ENCODE measurements around the gene SNRK. TPM values are rescaled to one million over a fixed set of nuclear protein-coding genes. Genes with fewer than 3 reads are reported as not detected.

Gene SNRK
- total RNA-seq, 1 experiment from 2014 or later: 16.6 TPM

DNA sequence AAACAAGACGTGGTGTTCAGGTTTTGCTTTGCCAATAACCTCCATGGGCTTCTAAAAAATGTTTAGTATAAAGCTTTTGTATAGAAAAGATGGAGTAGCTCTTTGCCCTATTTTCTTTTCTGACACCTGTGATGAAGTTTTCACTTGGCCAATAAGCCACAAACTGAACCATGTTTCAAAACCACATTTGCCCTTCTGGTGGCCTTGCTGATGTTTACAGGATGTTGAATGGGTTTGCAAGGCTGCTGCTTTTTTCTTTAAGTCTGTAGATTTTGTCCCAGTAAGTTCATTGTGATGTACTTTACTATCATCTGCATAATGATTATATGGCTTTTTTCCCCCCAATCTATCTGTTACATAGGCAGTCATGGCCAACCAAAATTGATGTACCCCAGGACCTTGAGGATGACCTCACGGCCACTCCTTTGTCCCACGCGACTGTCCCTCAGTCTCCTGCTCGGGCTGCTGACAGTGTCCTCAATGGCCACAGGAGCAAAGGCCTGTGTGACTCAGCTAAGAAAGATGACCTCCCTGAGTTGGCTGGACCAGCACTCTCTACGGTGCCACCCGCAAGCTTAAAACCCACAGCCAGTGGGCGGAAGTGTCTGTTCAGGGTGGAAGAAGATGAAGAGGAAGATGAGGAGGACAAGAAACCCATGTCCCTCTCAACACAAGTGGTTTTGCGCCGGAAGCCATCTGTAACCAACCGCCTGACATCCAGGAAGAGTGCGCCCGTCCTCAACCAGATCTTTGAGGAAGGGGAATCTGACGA is 60.8 kb downstream of the SNRK start:
- peaks cover 57% of the 10 kb centered on the region for H3K36me3 Mint-ChIP-seq (ENCODE audit: insufficient read depth, unreplicated experiment)

GRCh38 chr3:43347774-43348173 is 61.4 kb downstream of the SNRK start:
- no peak for TF ChIP-seq CTCF (IDR thresholded peaks at IDR 0.05; ENCODE audit: unreplicated experiment)
- Mint-ChIP-seq H3K36me3 (ENCODE audit: insufficient read depth, unreplicated experiment) (peaks cover 51% of the 10 kb centered on the region), H3K27ac (ENCODE audit: low read depth, unreplicated experiment) (no peak overlapping the region), H3K4me1 (ENCODE audit: insufficient read depth, unreplicated experiment) (no peaks in the 10 kb centered on the region), H3K9me3 (ENCODE audit: unreplicated experiment) (peaks cover 15% of the 10 kb centered on the region), H3K4me3 (ENCODE audit: unreplicated experiment) (no peak overlapping the region), H3K27me3 (ENCODE audit: insufficient read depth, unreplicated experiment) (no peaks in the 10 kb centered on the region)
- ChIA-PET CTCF (interaction anchor here (0.6 kb wide), 1 partner anchor 185 kb away, joined by 3 read pairs; no protein-coding TSS in a partner anchor), POLR2A (interaction anchor here (1.2 kb wide), 1 partner anchor 13 kb away, joined by 4 read pairs; no protein-coding TSS in a partner anchor)
- intact Hi-C loops (cut with micrococcal nuclease): no loop called here
- BruUV-seq (replicated peaks): no TSS peak
- no peak for DNase-seq (ENCODE audit: unreplicated experiment)

More for the DNA sequence above, 60.8 kb downstream of the SNRK start:
- H3K4me3 Mint-ChIP-seq (ENCODE audit: unreplicated experiment): no peak overlapping the region
- no peak for TF ChIP-seq CTCF (IDR thresholded peaks at IDR 0.05; ENCODE audit: unreplicated experiment)
- BruUV-seq (replicated peaks): no TSS peak
- H3K27ac Mint-ChIP-seq (ENCODE audit: low read depth, unreplicated experiment): no peak overlapping the region
- H3K4me1 Mint-ChIP-seq (ENCODE audit: insufficient read depth, unreplicated experiment): no peaks in the 10 kb centered on the region
- H3K27me3 Mint-ChIP-seq (ENCODE audit: insufficient read depth, unreplicated experiment): no peaks in the 10 kb centered on the region
- H3K9me3 Mint-ChIP-seq (ENCODE audit: unreplicated experiment): peaks cover 10% of the 10 kb centered on the region
- no peak for DNase-seq (ENCODE audit: unreplicated experiment)
- intact Hi-C loops (cut with micrococcal nuclease): no loop called here
- ChIA-PET POLR2A (interaction anchor here (1.2 kb wide), 1 partner anchor 12 kb away, joined by 4 read pairs; no protein-coding TSS in a partner anchor), CTCF (interaction anchor here (0.6 kb wide), 1 partner anchor 184 kb away, joined by 3 read pairs; no protein-coding TSS in a partner anchor)

- Mint-ChIP-seq H3K4me1 (ENCODE audit: insufficient read depth, unreplicated experiment) (no peaks in the 10 kb centered on the region), H3K27ac (ENCODE audit: low read depth, unreplicated experiment) (no peak overlapping the region), H3K4me3 (ENCODE audit: unreplicated experiment) (no peak overlapping the region), H3K9me3 (ENCODE audit: unreplicated experiment) (peaks cover 20% of the 10 kb centered on the region), H3K36me3 (ENCODE audit: insufficient read depth, unreplicated experiment) (peaks cover 47% of the 10 kb centered on the region), H3K27me3 (ENCODE audit: insufficient read depth, unreplicated experiment) (no peaks in the 10 kb centered on the region)
- POLR2A ChIA-PET: no interaction called here
- intact Hi-C loops (cut with micrococcal nuclease): no loop called here
- CTCF ChIA-PET: no interaction called here
- no peak for TF ChIP-seq CTCF (IDR thresholded peaks at IDR 0.05; ENCODE audit: unreplicated experiment)
- DNase-seq (ENCODE audit: unreplicated experiment): no peak
- BruUV-seq (replicated peaks): no TSS peak
Measured at GRCh38 chr3:43348350-43348749, 62.0 kb downstream of the SNRK start.

DNA sequence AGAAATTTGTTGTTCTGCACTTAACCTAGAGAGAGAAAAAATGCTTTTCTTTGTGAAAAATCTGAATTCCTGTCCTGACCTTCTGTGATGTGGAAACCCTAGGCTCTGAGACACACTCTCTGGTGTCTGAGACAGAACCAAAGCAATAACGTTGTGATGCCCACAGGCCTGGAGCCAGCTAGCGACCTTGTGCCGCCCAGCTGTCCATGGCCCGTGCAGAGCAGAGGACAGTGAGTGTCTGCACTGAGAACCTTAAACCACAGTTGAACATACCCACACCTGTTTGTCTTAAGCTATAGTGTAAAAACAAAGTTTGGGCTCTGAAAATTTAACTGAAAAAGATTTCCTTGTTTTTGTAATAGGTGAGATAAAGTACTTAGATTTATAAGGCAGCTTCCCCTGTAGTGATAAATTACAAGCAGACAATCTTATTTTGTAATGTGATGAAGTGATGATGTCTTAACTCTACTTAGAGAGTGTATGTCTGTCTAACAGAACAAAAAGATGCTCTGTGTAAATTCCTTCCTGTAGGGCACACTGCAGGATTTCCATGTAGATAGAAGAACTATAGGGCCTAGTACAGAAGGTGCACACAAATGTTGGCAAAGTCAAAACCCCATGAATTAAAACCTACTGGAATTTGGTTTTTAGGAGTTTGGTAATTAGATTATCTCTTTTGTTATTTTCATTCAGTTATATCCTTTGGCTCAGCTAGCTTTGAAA is 62.7 kb downstream of the SNRK start:
- Mint-ChIP-seq H3K4me3 (ENCODE audit: unreplicated experiment) (no peak overlapping the region), H3K27ac (ENCODE audit: low read depth, unreplicated experiment) (no peak overlapping the region), H3K4me1 (ENCODE audit: insufficient read depth, unreplicated experiment) (no peaks in the 10 kb centered on the region), H3K27me3 (ENCODE audit: insufficient read depth, unreplicated experiment) (no peaks in the 10 kb centered on the region), H3K36me3 (ENCODE audit: insufficient read depth, unreplicated experiment) (peaks cover 41% of the 10 kb centered on the region), H3K9me3 (ENCODE audit: unreplicated experiment) (peaks cover 20% of the 10 kb centered on the region)
- ChIA-PET POLR2A (no interaction called here), CTCF (no interaction called here)
- BruUV-seq (replicated peaks): no TSS peak
- DNase-seq (ENCODE audit: unreplicated experiment): no peak
- no peak for TF ChIP-seq CTCF (IDR thresholded peaks at IDR 0.05; ENCODE audit: unreplicated experiment)
- intact Hi-C loops (cut with micrococcal nuclease): no loop called here
